HG03280 (cell line): ENCODE results near the gene MEA1.

Experiments used
- ATAC-seq: cut with Tn5 transposase; IDR thresholded peaks from one replicate; pipeline ENCODE4 v1.9.1; 2021; ENCODE audit warnings: mild to moderate bottlenecking, moderate library complexity; ENCODE audit not compliant: unreplicated experiment

The MEA1 gene

DNA sequence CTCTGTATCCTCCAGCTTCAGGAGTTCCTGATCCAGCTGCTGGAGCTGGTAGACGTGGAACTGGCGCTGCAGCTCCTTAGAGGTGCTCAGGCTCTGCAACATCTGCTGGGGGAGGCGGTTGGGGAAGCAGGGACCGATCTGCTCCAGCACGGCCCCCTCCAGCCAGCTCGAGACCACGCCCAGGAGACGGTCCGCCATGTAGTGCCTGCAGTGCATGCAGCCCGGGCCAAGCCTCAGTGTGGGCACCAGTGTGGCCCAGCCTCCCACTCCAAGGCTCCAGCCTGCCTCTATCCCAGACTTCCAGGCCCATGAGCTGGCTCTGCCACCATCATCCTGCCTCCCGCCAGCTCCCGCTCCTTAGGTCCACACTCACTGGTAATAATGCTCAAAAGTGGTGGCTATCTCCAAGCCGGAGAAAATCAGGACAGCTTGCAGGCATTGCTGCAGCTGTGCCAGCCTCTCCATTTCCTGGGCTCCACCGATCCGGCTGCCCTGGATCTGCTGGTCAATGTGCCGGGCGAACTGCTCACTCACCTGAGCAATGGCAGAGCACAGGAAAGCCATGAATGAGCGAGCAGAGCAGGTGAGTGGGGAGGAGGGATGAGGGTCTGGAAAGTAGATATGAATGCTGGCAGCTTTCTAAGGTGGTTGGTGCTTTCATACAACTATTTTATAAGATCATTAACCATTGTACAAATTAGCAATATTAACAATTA lies 27.0 kb upstream of the MEA1 start:
- no peak for ATAC-seq

DNA sequence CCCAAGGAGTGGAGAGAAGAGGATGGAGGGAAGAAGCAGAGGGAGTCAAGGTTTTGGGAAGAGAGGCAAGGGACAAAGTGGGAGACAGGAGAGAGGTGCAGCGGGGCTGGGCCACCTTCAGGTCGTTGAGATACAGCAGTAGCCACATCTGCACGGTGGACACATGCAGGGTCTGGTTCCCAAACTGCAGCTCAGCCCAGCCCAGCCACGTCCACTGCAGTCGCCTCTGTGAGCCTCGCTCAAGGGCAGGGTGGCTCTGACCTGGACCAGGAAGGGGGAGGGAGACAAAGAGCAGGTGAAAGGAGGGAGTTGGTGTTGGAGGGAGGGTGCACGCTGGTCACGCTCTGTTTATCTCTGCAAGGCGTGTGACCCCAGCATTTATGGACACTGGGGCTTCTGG lies 25.0 kb upstream of the MEA1 start:
- ATAC-seq, result no peak

DNA sequence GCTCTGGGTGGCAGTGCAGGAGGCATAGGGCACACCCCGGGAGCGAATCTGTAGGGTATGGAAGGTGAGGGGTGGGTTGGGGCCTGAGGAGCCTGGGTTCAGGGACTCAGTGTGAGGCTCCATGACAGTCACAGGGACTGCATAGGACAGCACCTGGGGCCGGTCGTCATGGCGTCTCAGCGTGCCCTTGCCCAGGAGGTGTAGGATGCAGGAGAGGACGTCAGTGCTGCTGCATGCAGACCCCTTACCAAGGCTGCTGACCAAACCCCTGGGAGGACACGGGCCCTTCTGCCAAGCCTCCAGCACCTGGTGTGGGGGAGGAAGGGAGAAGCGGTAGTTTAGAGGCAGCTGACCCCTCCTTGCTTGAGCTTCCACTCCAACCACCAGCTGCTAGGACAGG lies 24.0 kb upstream of the MEA1 start:
- ATAC-seq, result no peak

DNA sequence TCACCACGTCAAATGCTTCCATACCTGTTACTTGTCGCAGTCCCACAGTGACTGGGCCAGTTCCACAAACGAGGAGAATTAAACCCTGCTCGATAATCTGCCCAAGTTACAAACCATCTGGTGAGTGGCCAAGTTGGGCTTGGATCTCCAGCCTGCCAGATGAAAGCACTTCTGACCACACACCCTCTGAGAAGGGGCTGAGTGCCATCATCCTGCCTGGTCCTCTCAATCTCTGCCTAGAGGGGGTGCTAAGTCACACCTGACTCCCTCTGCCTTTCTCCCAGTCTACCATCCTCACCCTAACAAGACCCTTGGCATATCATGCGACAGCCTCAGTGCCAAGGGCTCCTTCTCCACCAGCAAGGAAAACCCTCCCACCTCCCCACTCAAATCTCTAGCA lies 23.5 kb upstream of the MEA1 start:
- no peak for ATAC-seq

DNA sequence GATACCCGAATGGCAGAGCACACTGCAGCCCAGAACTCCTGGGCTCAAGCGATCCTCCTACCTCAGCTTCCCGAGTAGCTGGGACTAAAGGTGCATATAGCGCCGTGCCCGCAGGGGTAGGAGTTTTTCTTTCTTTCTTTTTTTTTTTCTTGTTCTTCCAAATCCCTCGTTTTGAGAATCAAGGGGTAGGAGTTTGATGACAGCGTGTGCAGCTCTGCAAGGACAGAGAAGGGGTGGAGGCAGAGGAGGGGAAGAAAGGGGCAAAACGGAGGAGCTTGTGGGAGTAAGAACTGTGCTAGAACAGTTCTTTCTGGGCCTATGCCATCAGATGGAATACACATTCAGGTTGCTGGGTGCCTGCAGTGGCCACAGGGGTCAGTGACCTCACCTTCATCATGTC lies 23.0 kb upstream of the MEA1 start:
- no peak for ATAC-seq

DNA sequence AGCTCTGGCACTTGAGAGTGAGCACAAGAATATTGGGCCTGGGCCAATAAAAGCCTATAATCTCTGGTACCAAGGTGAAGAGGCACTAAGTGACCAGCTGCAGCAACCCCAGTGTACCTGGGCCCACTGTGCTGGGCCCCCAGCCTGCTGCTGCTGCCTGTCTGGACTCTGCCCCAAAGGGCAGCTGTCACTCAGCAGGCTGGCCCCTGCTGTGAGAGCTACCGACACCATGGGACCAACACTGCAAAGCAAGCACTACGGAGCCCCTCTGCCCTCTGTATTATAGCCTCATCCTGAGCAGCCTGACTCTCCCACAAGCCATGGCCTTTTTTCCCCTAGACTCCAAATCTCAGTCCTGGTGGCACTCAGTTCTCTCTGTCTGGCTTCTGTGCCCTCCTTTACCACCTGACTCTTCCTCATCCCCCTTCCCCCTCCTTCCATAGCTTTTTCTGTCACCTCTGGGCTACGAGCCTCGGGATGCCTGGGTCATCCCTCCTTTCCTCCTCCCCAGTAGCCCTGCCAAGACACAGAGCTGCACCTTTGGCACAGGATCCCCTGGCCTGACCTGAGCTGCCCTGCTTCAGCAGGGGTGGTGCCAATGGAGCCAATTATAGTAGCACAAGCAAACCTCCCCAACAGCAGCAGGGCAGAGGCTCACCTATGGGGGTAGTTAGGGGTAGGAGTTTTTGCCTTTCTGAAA lies 21.9 kb upstream of the MEA1 start:
- no peak for ATAC-seq

DNA sequence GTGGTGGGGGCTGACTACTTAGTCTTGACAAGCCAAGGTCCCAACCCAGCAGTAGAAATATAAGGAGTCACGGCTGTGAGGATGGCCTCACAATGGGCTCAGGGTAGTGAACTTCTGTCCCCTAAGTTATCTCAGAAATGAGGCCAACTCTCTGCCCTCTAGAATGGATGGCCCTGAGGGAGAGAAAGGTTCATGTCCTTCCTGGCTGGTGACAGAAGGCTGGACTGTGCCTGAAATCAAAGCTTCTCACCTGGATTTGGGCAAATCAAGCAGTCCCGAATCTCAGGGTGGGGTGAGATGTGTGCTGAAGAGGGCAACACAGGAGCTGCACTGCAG lies 20.4 kb upstream of the MEA1 start:
- no peak for ATAC-seq

DNA sequence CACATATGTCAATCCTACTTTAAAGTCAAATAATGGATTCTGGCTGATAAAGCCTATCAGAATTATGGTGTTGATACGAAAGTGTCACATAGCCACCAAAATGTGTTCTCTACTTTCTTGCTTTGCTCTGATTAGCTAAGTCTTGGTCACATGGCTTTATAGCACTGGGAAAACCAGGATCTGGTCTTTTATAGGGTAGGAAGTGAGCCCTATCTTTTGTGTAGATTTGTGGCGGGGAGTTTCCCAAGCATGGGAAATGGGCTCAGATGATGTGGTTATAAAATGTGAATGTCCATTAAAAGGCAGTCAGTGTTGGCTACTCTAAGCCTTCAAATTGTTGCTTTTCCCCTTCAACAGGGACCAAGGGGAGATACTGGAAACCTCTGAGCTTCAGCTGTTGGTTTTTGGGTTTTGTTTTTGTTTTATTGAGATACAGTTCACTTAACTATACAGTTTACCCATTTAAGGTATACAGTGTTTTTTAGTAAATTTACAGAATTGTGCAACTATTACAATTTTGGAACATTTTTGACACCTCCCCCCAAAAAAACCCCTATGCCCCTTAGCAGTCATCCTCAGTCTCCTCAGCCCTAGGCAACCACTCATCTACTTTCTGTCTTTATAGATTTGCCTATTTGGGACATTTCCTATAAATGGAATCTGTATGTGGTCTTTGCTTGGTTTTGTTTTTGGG lies 19.9 kb upstream of the MEA1 start:
- no peak for ATAC-seq

DNA sequence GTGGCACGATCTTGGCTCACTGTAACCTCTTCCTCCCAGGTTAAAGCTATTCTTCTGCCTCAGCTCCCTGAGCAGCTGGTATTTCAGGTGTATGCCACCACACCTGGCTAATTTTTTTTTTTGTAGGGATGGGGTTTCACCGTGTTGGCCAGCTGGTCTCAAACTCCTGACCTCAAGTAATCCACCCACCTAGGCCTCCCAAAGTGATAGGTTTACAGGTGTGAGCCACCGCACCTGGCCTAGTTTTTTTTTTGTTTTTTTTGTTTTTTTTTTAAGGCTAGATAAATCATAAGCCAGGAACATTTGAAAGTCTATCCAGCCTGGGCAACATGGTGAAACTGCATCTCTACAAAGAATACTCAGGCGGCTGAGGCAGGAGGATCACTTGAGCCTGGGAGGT lies 18.6 kb upstream of the MEA1 start:
- ATAC-seq, result no peak

DNA sequence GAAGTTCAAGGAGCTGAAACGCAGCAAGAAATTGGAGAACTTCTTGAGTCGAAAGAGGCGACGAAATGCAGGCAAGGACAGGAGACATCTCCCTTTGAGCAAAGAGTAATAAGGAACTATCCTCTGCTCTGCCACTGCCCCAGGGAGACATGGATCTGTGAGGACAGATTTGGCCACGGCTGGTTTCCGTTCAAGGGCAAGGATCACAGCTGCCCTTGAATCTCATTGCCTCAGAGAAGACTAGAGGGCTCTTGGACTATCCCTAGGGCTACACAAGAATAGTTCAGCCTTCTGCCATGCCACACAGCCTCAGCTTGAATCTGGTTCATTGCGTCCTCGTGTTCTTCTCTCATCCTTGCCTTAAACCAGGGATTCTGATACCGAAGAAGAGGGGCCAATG lies 15.4 kb upstream of the MEA1 start:
- no peak for ATAC-seq

DNA sequence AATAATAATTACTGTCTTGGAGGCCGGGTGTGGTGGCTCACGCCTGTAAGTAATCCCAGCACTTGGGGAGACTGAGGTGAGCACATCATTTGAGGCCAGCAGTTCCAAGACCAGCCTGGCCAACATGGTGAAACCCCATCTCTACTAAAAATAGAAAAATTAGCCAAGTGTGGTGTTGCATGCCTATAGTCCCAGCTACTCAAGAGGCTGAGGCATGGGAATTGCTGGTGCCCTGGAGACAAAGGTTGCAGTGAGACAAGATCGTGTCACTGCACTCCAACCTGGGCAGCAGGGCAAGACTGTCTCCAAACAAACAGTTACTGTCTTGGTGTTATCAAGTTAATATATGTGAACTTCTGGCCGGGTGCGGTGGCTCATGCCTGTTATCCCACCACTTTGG lies 12.6 kb upstream of the MEA1 start:
- no peak for ATAC-seq

DNA sequence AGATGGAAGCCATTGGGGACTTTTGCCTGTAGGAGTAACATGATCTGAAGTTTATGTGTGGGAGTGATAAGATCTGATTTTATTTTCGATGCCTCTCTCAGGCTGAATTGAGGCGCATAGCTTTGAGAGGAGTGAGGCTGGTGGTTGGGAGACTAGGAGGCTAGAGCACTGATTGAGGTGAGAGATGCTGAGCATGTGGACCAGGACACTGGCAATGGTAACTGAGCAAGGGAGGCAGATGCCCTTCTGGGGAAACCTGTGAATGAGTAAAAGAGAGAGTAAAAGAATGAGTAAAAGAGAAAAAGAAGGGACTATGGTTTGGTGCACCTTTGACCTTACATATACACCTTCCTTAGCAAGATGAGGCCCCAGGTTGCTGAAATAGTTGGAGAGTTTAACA lies 10.7 kb upstream of the MEA1 start:
- no peak for ATAC-seq

DNA sequence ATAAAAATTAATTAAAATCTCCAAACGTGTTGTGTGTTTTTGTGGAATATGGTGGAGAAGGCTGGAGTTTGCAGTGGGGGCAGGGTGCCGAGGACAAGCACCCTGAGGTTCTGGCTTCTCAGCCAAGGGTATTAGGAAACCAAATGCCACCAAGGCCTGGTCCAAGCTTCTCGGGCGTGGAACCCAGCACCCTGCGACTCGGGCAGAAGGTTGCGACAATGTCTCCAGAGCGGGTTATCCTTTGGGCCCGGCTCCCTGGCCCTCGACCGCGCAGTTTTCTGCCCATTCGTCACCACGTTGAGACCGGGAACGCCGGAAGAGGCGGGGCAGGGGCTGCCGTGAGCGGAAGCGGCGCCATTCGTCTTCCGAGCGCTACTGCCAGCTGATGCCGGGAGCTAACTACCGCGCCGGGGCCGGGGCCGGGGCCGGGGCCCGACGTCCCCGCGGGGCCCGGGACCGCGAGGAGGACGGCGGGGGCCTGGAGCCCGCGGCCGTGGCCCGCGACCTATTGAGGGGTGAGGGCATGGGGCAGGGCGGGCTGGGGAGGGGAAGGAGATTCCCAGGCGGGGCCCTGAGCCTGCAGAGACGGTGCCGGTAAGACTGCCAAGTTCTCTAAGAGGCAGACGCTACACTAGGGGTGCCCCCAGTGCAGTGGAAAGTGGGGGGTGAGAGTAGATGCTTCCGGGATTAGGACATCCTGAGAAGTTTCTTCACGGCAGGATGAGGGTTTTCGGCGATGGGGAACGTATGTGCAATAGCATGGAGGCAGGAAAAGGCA lies 7.7 kb upstream of the MEA1 start, which contains the start of gene RRP36:
Gene RRP36 (plus strand): TSS at position 354 of the 778 bp plus-strand sequence. CDS start 32 bp downstream, at position 386.
- peak; percentile 71 for ATAC-seq

DNA sequence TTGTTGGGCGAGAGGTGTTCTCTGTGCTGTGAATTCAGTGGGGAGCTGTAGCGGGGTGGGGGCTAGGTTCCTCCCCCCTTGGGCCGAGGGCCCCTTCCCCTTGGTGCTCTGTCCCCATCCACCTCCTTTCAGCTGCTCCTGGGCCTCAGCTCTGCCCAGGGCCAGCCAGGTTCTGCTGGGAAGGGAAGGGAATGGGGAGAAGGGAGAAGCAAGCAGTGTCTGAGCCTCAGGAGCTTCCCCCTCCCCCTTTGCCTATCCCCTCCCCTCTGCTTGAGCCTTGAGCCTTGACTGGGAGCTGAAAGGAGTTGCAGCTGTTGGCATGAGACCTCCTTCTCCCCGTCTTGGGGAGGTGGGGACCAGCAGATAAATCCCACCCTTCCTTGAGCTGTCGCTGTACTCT lies 7.1 kb upstream of the MEA1 start:
- ATAC-seq, result no peak

DNA sequence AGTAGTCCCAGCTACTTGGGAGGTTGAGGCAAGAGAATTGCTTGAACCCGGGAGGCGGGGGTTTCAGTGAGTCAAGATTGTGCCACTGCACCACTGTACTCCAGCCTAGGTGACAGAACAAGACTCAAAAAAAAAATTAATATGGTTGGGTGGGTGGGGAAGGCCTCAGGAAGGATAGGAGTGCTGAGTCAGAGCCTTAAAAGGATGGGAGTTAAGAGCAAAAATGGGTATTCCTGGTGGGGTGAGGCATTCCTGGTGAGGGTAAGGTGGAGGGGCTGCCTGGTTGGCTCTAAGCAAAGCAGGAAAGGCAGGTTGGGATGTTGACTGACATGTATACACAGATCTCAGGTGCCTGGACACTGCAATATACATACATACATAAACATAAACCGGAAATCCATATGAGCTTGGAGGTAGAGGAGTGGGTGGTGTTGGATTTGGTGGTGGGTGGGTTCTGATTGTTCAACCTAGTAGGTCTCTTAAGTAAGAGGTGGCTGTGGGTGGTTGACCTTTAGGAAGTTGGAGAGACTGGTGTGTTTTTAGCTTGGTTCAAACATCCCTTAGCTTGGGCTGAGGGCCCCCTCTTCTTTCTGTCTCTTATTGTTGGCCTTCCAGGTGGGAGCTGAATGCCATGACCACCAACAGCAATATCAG lies 6.4 kb upstream of the MEA1 start:
- ATAC-seq, result no peak

DNA sequence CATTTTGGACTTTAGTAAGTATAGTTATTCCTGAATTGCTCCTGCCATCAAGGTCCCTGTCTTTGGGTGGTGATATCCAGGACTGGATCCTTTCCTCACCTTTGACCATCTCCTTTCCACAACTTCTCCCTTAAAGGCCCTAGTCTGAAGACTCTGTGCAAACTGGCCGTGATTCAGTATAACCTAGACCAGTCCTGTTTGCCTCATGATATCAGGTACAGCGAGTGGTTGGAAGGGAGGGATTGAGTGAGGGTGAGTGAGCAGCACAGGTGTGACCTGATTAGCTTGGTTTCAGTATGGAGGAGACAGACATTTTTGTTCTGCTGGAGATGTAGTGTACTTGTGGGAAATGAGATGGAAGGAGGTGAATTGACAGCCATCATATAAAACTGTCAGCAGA lies 5.4 kb upstream of the MEA1 start:
- no peak for ATAC-seq

DNA sequence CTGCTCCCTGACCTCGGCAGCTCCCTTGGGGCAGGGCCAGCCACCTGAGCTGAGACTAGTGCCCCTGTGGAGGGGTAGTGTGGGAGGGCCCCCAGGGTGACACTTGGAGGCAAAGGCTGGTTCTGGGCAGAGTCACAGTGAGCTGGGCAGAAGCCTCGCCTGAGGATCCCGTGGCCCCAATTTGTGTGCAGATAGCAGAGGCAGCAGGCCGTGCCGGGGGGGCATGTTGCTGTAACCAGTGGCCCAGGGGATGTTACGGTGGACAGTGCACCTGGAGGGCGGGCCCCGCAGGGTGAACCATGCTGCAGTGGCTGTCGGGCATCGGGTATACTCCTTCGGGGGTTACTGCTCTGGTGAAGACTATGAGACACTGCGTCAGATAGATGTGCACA lies 3.2 kb upstream of the MEA1 start:
- no peak for ATAC-seq

DNA sequence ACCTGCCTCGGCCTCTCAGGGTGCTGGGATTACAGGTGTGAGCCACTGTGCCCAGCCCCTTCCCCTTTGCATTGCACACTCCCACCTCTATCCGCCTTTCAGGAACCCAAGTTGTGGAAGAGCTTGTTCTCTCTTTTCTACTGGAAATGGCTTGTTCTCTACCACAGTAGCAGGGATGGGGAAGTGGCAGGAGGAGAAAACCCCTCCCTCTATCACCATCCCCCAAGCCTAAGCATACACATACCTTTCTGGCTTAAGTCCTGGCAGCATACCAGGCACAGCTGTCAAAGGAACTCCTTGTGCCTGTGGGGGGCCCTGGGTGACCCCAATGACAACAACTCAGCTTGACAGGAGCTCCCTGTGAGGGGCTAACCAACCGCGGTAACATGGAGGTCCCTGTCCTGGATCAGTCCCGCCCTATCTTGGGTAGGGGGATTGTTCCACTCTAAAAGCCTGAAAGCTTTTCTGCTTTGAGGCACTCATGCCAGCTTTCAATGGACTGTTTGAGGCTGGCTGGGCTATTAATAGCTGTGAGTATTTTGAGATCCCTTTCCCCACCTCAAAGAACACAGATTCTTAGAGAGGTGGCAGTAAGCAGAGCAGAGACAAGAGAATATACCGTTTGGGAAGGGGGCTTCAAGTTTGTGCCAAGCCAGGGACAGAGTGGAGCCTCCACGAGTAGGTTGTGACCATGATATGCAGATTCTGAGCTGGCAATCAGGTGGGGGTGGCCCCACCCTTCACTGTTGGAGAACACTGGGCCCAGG lies 2.6 kb upstream of the MEA1 start:
- ATAC-seq, result no peak

DNA sequence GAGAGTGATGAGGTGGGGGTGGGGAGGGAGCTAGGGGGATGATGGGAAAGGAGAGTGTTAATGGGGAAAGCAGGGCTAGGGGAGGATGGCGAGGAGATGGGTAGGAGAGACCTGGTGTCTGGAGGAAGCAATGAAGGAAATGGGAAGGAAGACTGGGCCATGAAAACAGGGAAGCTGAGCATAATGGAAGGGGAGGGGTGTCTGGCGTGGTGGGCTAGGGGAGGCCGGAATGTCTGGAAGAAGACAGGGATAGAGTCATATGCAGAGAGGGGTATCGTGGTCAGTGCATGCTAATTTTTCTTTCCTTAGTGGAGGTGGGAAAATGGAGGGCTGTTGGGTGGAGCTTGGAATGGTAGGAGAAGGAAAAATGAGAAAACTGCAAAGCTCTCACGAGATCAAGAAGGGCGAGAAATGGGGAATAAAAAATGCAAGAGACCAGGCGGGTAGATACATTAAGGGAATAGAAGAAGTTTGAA lies 726 bp upstream of the MEA1 start:
- no peak for ATAC-seq
